Effector CD4-positive, alpha-beta T cell (primary cell): ENCODE results near the gene KNDC1.

Experiments used
- DNase-seq: peaks from one replicate; pipeline ENCODE4 v3.0.0-alpha.2; 2020

Gene KNDC1

GRCh38 chr10:133196221-133196915, 36.3 kb downstream of the KNDC1 start:
- no peak for DNase-seq

- DNase-seq, result no peak
Measured at GRCh38 chr10:133196936-133197758, 37.1 kb downstream of the KNDC1 start.

GRCh38 chr10:133197786-133198185, 37.8 kb downstream of the KNDC1 start:
- DNase-seq, result no peak

GRCh38 chr10:133198206-133198605, 38.2 kb downstream of the KNDC1 start:
- DNase-seq, result no peak

- DNase-seq, result no peak
Measured at GRCh38 chr10:133198621-133199487, 38.8 kb downstream of the KNDC1 start.

GRCh38 chr10:133199488-133199885, 39.5 kb downstream of the KNDC1 start:
- DNase-seq, result no peak

GRCh38 chr10:133199992-133200611, 40.1 kb downstream of the KNDC1 start:
- no peak for DNase-seq

GRCh38 chr10:133200621-133201031, 40.6 kb downstream of the KNDC1 start:
- no peak for DNase-seq

- no peak for DNase-seq
Measured at GRCh38 chr10:133201151-133201947, 41.3 kb downstream of the KNDC1 start.

GRCh38 chr10:133201948-133202725, 42.1 kb downstream of the KNDC1 start:
- DNase-seq, result no peak

GRCh38 chr10:133202778-133203651, 43.0 kb downstream of the KNDC1 start:
- DNase-seq, result no peak

GRCh38 chr10:133203652-133204195, 43.7 kb downstream of the KNDC1 start:
- DNase-seq, result no peak

- no peak for DNase-seq
Measured at GRCh38 chr10:133204226-133205015, 44.4 kb downstream of the KNDC1 start.

GRCh38 chr10:133205146-133205545, 45.1 kb downstream of the KNDC1 start:
- no peak for DNase-seq

- no peak for DNase-seq
Measured at GRCh38 chr10:133206356-133207040, 46.5 kb downstream of the KNDC1 start.

GRCh38 chr10:133207041-133207600, 47.1 kb downstream of the KNDC1 start:
- DNase-seq, result no peak

- DNase-seq, result no peak
Measured at GRCh38 chr10:133207627-133208026, 47.6 kb downstream of the KNDC1 start.

- no peak for DNase-seq
Measured at GRCh38 chr10:133208466-133208865, 48.4 kb downstream of the KNDC1 start.
